Measurements from ENCODE around the gene SHMT2. TPM values are rescaled to one million over a fixed set of nuclear protein-coding genes. Genes with fewer than 3 reads are reported as not detected.

Gene SHMT2
- 108 TPM for total RNA-seq
- polyA plus RNA-seq = 100 to 1,000 TPM; 214 to 300 (median 228) TPM

DNA sequence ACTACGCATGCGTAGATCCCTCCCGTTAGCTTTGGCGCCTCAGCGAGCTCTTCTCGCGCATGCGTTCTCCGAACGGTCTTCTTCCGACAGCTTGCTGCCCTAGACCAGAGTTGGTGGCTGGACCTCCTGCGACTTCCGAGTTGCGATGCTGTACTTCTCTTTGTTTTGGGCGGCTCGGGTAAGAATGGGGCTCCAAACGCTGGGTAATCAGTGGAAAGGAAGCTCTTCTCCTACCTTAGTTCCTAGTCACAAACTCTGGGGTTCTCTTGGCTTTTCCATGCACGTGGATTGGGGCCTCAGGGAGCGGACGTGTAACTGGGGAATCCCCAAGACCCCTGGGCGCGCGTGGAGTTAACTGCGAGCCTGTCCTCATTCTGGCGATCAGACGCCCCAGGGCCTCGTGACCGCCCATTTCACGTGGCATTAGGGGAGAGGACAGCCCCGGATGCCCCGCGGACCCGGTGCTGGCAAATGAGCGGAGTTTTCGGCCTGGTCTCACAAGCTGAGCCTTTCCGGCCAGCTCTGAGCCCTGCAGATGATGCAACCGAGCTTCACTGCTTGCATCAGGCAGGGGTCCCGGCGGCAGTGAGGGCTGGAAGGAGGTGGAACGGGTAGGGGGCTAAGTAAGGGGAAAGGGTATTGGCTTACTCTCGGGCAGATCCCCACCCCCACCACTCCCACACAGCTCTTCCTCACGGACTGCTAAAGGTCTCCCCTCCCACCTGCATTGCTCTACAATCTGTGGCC lies at the start of gene SHMT2:
Gene SHMT2, plus strand, starts transcription at position 78 of the 747 bp plus-strand sequence. Its CDS starts 68 bp downstream, at position 146.
- ATAC-seq (ENCODE audit: low read depth in 2 of 2) (peak; percentile 45 to 47), DNase-seq (peak; percentile 90 to 96 (median 92))
- peaks cover 27% of the 10 kb centered on the region for H3K36me3 ChIP-seq (ENCODE audit: control insufficient read depth, insufficient read depth, low read length)
- peak within 1 kb of the TSS; percentile 98 to 99 (median 99) for H3K4me3 Mint-ChIP-seq
- peak within 1 kb of the TSS; percentile 76 for H3K27ac ChIP-seq (ENCODE audit: insufficient read depth, low read length, poor library complexity, severe bottlenecking)
- peaks cover 16% of the 10 kb centered on the region for H3K27me3 Mint-ChIP-seq
- peaks cover 14 to 85% (median 50%) of the 10 kb centered on the region in 4 donors for H3K4me1 Mint-ChIP-seq
- peak within 1 kb of the TSS; percentile 94 for H3K4me3 ChIP-seq (ENCODE audit: low read depth, low read length)
- H3K27me3 ChIP-seq (ENCODE audit: control insufficient read depth, insufficient read depth, low read length) = no peaks in the 10 kb centered on the region
- no peaks in the 10 kb centered on the region for H3K9me3 ChIP-seq (ENCODE audit: control insufficient read depth in 2 of 2, low read length in 2 of 2)
- peak within 1 kb of the TSS; percentile 89 to 95 (median 95) for H3K27ac Mint-ChIP-seq
- H3K9me3 Mint-ChIP-seq = peaks cover 0 to 3% (median 0%) of the 10 kb centered on the region in 7 donors
- H3K36me3 Mint-ChIP-seq = peaks cover 34% of the 10 kb centered on the region
- peaks cover 75% of the 10 kb centered on the region for H3K4me1 ChIP-seq (ENCODE audit: control insufficient read depth, insufficient read depth, low read length, poor library complexity, severe bottlenecking)

DNA sequence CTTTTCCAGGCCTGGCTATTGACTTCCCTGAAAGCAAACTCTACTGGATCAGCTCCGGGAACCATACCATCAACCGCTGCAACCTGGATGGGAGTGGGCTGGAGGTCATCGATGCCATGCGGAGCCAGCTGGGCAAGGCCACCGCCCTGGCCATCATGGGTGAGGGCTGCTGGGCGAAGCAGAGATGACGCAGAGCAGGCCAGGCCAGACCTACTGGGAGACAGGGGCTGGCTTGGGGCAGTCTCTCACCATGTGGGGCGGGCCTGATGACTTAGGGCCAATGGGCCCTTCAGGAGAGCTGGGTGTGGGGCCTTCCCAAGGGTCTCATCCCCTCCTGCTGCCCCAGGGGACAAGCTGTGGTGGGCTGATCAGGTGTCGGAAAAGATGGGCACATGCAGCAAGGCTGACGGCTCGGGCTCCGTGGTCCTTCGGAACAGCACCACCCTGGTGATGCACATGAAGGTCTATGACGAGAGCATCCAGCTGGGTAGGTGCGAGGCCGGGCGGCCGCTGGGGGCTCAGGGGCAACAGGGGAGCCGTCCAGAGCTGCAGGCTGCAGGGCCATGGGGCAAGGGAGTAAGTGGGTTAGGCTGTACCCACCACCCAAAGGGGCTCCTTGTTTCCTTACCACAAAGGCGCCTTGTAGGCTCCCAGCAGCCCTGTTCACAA lies 49.1 kb upstream of the SHMT2 start:
- ATAC-seq (ENCODE audit: low read depth in 2 of 2) = no peak
- Histone ChIP-seq H3K36me3 (ENCODE audit: control insufficient read depth, insufficient read depth, low read length) (no peaks in the 10 kb centered on the region), H3K4me1 (ENCODE audit: control insufficient read depth, insufficient read depth, low read length, poor library complexity, severe bottlenecking) (no peaks in the 10 kb centered on the region), H3K9me3 (ENCODE audit: control insufficient read depth in 2 of 2, low read length in 2 of 2) (no peaks in the 10 kb centered on the region), H3K27me3 (ENCODE audit: control insufficient read depth, insufficient read depth, low read length) (no peaks in the 10 kb centered on the region), H3K4me3 (ENCODE audit: low read depth, low read length) (no peak overlapping the region), H3K27ac (ENCODE audit: insufficient read depth, low read length, poor library complexity, severe bottlenecking) (no peak overlapping the region)
- no peak for DNase-seq
- peaks cover 0 to 1% (median 0%) of the 10 kb centered on the region in 7 donors for H3K9me3 Mint-ChIP-seq
- H3K4me1 Mint-ChIP-seq = peaks cover 0 to 4% (median 0%) of the 10 kb centered on the region in 4 donors
- H3K4me3 Mint-ChIP-seq = no peak overlapping the region
- H3K36me3 Mint-ChIP-seq = no peaks in the 10 kb centered on the region
- H3K27me3 Mint-ChIP-seq = peaks cover 4% of the 10 kb centered on the region
- H3K27ac Mint-ChIP-seq = no peak overlapping the region

DNA sequence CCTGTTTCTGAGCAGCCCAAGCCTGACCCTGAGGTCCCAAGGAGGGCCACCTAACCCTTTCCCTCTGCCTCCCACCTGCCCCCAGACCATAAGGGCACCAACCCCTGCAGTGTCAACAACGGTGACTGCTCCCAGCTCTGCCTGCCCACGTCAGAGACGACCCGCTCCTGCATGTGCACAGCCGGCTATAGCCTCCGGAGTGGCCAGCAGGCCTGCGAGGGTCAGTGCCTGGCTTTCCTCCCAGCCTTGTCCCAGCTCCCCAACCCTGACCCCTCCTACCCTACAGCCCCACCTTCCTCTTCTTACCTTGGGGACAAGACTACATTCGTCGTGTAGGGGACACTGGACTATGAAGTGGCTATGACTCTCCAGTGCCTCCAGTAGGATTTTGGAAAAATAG lies 48.4 kb upstream of the SHMT2 start:
- ATAC-seq (ENCODE audit: low read depth in 2 of 2) (no peak), DNase-seq (no peak)
- H3K27ac Mint-ChIP-seq = no peak overlapping the region
- H3K27me3 Mint-ChIP-seq = peaks cover 4% of the 10 kb centered on the region
- Histone ChIP-seq H3K9me3 (ENCODE audit: control insufficient read depth in 2 of 2, low read length in 2 of 2) (no peaks in the 10 kb centered on the region), H3K27me3 (ENCODE audit: control insufficient read depth, insufficient read depth, low read length) (no peaks in the 10 kb centered on the region), H3K4me3 (ENCODE audit: low read depth, low read length) (no peak overlapping the region), H3K36me3 (ENCODE audit: control insufficient read depth, insufficient read depth, low read length) (no peaks in the 10 kb centered on the region), H3K27ac (ENCODE audit: insufficient read depth, low read length, poor library complexity, severe bottlenecking) (no peak overlapping the region), H3K4me1 (ENCODE audit: control insufficient read depth, insufficient read depth, low read length, poor library complexity, severe bottlenecking) (no peaks in the 10 kb centered on the region)
- no peak overlapping the region for H3K4me3 Mint-ChIP-seq
- peaks cover 0 to 4% (median 0%) of the 10 kb centered on the region in 4 donors for H3K4me1 Mint-ChIP-seq
- peaks cover 0 to 1% (median 0%) of the 10 kb centered on the region in 7 donors for H3K9me3 Mint-ChIP-seq
- no peaks in the 10 kb centered on the region for H3K36me3 Mint-ChIP-seq

DNA sequence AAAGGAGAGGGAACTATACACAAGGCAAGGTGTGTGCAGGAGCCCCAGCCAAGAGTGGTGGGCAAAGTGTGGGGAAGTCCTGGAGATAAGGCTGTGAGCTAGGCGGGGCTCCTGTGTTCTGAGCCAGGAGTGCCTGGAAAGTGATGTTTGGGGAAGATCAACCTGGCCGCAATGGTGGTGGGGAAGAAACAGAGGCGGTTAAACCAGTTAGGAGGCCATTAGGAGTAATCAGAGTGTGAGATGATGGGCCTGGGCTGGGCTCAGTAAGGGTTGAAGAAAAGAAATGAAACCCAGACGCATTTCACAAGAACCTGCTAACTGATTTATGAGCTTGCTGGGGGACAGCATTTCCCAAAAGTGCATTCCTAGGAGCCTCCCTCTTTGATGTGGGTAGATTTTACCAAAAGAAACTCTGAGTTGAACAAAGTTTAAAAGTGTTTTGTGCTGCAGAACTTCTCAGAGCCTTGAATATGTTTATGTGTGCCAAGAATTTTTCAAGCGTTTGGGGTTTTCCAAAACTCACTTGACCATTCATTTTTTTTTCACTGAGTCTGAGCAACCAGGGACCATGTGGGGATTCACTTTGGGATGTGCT lies 47.9 kb upstream of the SHMT2 start:
- Histone ChIP-seq H3K36me3 (ENCODE audit: control insufficient read depth, insufficient read depth, low read length) (no peaks in the 10 kb centered on the region), H3K9me3 (ENCODE audit: control insufficient read depth in 2 of 2, low read length in 2 of 2) (no peaks in the 10 kb centered on the region), H3K4me1 (ENCODE audit: control insufficient read depth, insufficient read depth, low read length, poor library complexity, severe bottlenecking) (no peaks in the 10 kb centered on the region), H3K4me3 (ENCODE audit: low read depth, low read length) (no peak overlapping the region), H3K27me3 (ENCODE audit: control insufficient read depth, insufficient read depth, low read length) (no peaks in the 10 kb centered on the region), H3K27ac (ENCODE audit: insufficient read depth, low read length, poor library complexity, severe bottlenecking) (no peak overlapping the region)
- H3K27me3 Mint-ChIP-seq = peaks cover 4% of the 10 kb centered on the region
- ATAC-seq (ENCODE audit: low read depth in 2 of 2) = no peak
- no peak for DNase-seq
- no peak overlapping the region for H3K27ac Mint-ChIP-seq
- H3K4me3 Mint-ChIP-seq = no peak overlapping the region
- H3K9me3 Mint-ChIP-seq = peaks cover 0 to 1% (median 0%) of the 10 kb centered on the region in 7 donors
- H3K4me1 Mint-ChIP-seq = peaks cover 0 to 4% (median 0%) of the 10 kb centered on the region in 4 donors
- no peaks in the 10 kb centered on the region for H3K36me3 Mint-ChIP-seq

DNA sequence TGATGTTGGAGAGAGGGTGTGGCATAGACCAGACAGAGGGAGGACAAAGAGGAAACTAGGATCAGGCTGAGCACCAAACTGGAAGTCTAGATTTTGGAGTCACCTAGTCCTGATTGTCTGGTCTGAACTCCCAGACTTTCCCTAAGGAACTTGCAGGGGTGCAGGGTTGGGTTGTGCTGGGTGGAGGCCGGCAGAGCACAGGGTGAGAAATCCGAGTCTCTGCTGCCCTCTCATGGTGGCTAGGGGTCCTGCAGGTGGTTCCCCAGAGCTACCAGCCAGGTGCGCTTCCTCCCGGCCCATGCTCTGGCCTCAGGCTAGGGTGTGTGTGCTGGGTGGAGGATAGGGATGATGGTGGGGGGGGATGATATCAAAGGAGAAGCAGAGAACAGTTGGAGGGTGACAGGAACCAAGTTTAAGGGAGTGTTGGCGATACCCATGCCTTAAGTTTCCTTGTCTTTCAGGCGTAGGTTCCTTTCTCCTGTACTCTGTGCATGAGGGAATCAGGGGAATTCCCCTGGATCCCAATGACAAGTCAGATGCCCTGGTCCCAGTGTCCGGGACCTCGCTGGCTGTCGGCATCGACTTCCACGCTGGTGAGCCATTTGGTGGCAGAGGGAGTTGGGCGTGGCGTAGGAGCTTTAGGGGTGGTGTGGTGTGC lies 46.5 kb upstream of the SHMT2 start:
- Histone ChIP-seq H3K9me3 (ENCODE audit: control insufficient read depth in 2 of 2, low read length in 2 of 2) (no peaks in the 10 kb centered on the region), H3K36me3 (ENCODE audit: control insufficient read depth, insufficient read depth, low read length) (no peaks in the 10 kb centered on the region), H3K4me1 (ENCODE audit: control insufficient read depth, insufficient read depth, low read length, poor library complexity, severe bottlenecking) (no peaks in the 10 kb centered on the region), H3K4me3 (ENCODE audit: low read depth, low read length) (no peak overlapping the region), H3K27me3 (ENCODE audit: control insufficient read depth, insufficient read depth, low read length) (no peaks in the 10 kb centered on the region), H3K27ac (ENCODE audit: insufficient read depth, low read length, poor library complexity, severe bottlenecking) (no peak overlapping the region)
- H3K27ac Mint-ChIP-seq = peak overlapping the region in 1 of 3 donors; percentile 18
- H3K9me3 Mint-ChIP-seq = peaks cover 0 to 1% (median 0%) of the 10 kb centered on the region in 7 donors
- H3K36me3 Mint-ChIP-seq = no peaks in the 10 kb centered on the region
- ATAC-seq (ENCODE audit: low read depth in 2 of 2) (peak; percentile 95 to 96), DNase-seq (peak; percentile 59 to 74 (median 71))
- peaks cover 4% of the 10 kb centered on the region for H3K27me3 Mint-ChIP-seq
- H3K4me3 Mint-ChIP-seq = no peak overlapping the region
- H3K4me1 Mint-ChIP-seq = peaks cover 0 to 4% (median 0%) of the 10 kb centered on the region in 4 donors

DNA sequence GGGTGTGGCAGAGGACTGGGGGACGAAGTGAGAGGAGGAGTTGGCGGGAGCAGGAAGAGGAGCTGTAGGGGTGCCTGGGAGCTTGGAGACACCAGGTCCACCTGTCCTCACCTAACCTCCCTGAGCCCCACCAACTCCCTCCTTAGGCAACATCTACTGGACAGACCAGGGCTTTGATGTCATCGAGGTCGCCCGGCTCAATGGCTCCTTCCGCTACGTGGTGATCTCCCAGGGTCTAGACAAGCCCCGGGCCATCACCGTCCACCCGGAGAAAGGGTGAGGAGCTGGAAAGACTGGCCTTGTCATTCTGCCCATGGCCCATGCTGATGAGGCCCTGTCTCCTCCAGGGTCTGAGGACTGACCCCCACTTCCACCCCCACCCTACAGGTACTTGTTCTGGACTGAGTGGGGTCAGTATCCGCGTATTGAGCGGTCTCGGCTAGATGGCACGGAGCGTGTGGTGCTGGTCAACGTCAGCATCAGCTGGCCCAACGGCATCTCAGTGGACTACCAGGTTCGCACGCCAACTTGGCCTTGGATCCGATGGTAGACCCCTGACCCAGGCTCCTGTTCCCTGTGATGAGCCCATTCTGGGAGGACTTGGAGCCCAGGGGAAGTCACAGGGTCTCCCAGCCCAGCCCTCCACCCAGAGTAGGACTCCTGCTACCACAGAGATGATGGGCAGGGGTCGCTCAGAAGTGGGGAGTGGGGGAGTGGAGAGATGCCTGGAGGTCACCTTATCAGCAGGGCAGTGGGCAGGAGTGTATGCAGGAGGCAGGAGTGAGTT lies 45.4 kb upstream of the SHMT2 start:
- DNase-seq = no peak
- H3K4me1 ChIP-seq (ENCODE audit: control insufficient read depth, insufficient read depth, low read length, poor library complexity, severe bottlenecking) = no peaks in the 10 kb centered on the region
- Mint-ChIP-seq H3K9me3 (peaks cover 0 to 1% (median 0%) of the 10 kb centered on the region in 7 donors), H3K36me3 (no peaks in the 10 kb centered on the region), H3K27me3 (peaks cover 4% of the 10 kb centered on the region), H3K4me3 (no peak overlapping the region), H3K27ac (no peak overlapping the region), H3K4me1 (peaks cover 0 to 4% (median 0%) of the 10 kb centered on the region in 4 donors)
- no peaks in the 10 kb centered on the region for H3K27me3 ChIP-seq (ENCODE audit: control insufficient read depth, insufficient read depth, low read length)
- H3K4me3 ChIP-seq (ENCODE audit: low read depth, low read length) = no peak overlapping the region
- ATAC-seq (ENCODE audit: low read depth in 2 of 2) = no peak
- H3K27ac ChIP-seq (ENCODE audit: insufficient read depth, low read length, poor library complexity, severe bottlenecking) = no peak overlapping the region
- no peaks in the 10 kb centered on the region for H3K9me3 ChIP-seq (ENCODE audit: control insufficient read depth in 2 of 2, low read length in 2 of 2)
- H3K36me3 ChIP-seq (ENCODE audit: control insufficient read depth, insufficient read depth, low read length) = no peaks in the 10 kb centered on the region

DNA sequence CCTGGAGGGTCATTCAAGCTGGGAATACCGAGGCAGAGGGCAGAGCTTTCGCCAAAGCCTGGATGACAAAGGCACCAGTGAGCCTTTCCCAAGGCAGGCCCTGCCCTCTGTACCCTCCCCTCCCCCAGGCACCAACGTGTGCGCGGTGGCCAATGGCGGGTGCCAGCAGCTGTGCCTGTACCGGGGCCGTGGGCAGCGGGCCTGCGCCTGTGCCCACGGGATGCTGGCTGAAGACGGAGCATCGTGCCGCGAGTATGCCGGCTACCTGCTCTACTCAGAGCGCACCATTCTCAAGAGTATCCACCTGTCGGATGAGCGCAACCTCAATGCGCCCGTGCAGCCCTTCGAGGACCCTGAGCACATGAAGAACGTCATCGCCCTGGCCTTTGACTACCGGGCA lies 44.1 kb upstream of the SHMT2 start:
- no peak overlapping the region for H3K27ac Mint-ChIP-seq
- Histone ChIP-seq H3K4me3 (ENCODE audit: low read depth, low read length) (no peak overlapping the region), H3K9me3 (ENCODE audit: control insufficient read depth in 2 of 2, low read length in 2 of 2) (no peaks in the 10 kb centered on the region), H3K27me3 (ENCODE audit: control insufficient read depth, insufficient read depth, low read length) (no peaks in the 10 kb centered on the region), H3K36me3 (ENCODE audit: control insufficient read depth, insufficient read depth, low read length) (no peaks in the 10 kb centered on the region), H3K27ac (ENCODE audit: insufficient read depth, low read length, poor library complexity, severe bottlenecking) (no peak overlapping the region), H3K4me1 (ENCODE audit: control insufficient read depth, insufficient read depth, low read length, poor library complexity, severe bottlenecking) (no peaks in the 10 kb centered on the region)
- peaks cover 0 to 4% (median 0%) of the 10 kb centered on the region in 4 donors for H3K4me1 Mint-ChIP-seq
- ATAC-seq (ENCODE audit: low read depth in 2 of 2) = no peak
- H3K27me3 Mint-ChIP-seq = peaks cover 4% of the 10 kb centered on the region
- H3K36me3 Mint-ChIP-seq = no peaks in the 10 kb centered on the region
- H3K4me3 Mint-ChIP-seq = no peak overlapping the region
- DNase-seq = no peak
- H3K9me3 Mint-ChIP-seq = peaks cover 0 to 1% (median 0%) of the 10 kb centered on the region in 7 donors

Measured in CD4-positive, CD25-positive, alpha-beta regulatory T cell (primary cell).